Hematopoietic multipotent progenitor cell treated with erythropoietin and hydrocortisone succinate and interleukin-3 and kit ligand, for 17 days (in vitro differentiated cells): Measurements from ENCODE around the gene STARD13.

Experiments
- DNase-seq: peaks from one replicate; pipeline ENCODE4 v3.0.0-alpha.2; 2015; ENCODE audit warnings: low spot score

Gene STARD13

DNA sequence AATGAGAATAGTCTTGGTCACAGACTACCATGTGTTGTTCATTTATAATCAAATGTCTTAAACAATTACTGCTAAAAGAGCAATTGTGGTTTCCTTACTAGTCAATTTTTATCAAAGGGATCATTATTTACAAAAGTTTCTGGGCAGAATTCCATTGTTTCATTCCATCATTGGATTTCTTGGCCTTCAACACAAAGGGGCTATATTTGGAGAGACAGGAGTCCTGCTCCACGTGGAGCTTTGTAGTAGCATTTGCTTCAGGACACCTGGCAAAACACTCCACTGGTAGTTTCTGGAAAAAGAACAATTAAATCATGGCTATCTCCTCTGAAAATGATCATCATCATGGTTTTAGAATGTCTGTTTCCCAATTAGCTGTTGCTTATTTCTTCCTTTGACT, 22.3 kb upstream of the STARD13 start:
- DNase-seq = no peak

DNA sequence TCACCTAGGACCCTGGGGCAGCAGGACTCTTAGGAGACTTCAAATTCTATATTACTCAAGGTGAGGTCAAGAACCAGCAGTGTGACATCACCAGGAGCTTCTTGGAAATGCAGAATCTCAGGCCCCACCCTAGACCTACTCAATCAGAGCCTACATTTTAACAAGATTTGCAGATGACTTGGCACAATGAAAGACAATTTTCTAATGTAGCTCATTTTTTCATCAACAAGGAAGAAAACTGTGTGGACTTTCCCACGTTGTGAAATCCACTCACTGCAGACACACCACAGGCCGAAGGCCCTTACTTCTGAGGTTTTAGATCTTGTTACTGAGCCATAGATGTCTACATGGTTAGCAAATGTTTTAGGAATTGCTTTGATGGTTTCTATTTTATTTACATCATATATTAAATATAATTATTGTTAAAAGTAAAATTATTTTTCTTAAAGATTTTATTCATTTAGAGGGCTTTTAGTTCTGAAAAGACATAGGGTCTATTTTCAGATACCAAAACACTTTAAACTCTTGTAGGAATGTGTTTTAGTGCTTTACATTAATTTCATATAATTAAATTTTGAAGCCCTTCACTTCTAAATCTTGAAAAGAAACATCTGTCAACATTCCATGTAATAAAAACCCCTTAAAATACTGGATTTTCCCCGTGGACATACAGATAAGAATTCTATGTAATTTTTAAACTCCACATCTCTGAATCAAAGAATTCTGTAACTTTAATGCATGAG, 18.5 kb upstream of the STARD13 start:
- DNase-seq = no peak

DNA sequence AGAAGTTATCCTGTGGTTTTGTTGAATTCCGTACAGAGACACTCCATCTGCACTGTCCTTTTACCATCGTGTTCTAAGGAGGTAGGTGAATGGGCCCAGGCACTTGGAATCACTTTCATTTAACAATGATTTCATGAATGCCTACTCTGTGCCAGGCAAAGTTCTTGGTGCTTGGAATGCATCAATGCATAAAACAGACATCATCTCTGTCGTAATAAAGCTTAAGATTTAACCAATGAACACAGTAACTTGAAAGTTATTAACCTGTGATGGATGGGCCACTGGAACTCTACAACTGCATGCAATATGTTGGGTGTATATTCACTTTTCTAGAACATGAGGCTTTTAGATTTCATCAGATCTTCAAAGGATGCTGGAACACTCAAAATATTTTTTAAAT, 14.1 kb upstream of the STARD13 start:
- no peak for DNase-seq

DNA sequence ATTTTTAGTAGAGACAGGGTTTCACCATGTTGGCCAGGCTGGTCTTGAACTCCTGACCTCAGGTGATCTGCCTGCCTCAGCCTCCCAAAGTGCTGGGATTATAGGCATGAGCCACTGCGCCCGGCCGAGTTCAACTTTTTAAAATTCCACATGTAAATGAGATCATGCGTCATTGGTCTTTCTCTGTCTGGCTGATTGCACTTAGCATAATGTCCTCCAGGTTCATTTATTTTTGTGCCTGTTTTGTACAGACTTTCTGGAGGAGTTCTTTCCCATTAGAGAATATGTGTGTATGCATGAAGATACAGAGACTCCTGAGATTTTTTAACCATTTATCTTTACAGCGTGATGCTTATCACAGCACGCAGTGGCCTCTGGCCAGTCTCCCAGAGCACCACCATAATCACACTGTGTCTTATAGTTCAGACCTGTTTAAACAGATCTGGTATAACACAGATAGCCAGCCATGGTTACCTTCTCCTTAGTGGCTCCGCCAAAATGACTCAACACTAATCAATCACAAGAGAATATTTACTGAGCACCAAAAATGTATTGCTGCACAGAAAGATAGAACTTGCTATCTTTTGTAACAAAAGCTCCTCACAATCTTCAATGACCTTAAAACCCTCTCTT, 11.4 kb upstream of the STARD13 start:
- DNase-seq = no peak

DNA sequence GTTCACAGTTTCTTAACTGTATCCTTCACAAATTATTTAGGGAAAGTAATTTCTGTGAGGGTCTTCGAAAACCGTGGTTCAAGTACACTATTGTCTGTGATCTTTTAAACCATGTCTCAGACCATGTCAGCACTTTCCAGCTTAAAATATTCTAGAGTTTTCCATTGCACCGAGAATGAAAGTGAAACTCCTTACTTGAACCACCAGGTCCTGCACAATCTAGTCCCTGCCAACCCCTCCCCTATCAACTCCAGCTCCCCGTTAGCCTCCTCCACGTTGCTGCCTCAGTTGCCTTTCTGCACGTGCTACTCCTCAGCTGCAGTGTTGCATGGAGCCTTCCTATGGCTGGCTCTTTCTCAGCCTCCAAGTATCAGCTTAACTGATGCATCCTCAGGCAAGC, 7.2 kb upstream of the STARD13 start:
- DNase-seq = no peak

DNA sequence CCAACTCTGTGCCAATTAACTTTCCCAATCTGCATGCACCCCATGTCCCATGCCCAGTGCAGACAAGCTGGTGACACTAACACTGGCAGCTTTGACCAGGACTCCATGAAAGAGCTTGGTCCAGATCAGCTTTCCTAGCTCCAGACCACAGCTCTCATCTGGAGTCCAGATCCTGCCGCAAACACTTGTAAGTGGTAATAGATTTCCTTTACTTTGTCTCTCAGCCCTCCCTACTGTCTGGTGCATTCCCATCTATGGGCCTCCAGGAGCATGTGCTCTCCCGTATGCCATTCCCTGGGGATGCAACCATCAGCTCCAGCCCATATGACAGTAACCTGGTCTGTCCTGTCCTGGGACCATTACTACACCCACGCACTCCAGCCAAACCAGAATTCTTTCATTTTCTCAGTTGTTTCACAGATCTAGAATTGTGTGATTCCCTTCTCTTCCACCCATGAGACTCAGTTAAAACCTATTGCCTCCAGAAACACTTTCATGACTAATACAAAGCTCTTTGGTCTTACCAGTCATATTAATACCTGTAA, 4.9 kb upstream of the STARD13 start:
- no peak for DNase-seq

DNA sequence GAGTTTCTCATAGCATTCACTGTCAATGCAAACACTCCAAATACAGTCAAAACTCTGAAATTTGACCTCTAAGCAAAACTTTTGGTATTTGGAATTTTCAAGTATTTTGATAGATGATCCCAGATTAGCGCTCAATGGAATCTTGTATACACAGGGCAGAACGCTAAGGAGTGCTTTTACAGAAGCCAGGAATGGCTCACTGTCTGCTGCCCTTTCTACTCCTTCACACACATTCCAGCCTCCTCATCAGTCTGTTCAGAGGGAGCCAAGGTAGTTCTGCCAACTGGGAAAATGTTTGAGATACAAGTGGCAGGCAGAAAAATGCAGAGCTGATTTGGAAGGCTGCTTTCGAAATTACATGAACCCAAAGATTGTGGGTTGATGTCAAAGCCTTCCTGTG, 4.4 kb upstream of the STARD13 start:
- DNase-seq = no peak

DNA sequence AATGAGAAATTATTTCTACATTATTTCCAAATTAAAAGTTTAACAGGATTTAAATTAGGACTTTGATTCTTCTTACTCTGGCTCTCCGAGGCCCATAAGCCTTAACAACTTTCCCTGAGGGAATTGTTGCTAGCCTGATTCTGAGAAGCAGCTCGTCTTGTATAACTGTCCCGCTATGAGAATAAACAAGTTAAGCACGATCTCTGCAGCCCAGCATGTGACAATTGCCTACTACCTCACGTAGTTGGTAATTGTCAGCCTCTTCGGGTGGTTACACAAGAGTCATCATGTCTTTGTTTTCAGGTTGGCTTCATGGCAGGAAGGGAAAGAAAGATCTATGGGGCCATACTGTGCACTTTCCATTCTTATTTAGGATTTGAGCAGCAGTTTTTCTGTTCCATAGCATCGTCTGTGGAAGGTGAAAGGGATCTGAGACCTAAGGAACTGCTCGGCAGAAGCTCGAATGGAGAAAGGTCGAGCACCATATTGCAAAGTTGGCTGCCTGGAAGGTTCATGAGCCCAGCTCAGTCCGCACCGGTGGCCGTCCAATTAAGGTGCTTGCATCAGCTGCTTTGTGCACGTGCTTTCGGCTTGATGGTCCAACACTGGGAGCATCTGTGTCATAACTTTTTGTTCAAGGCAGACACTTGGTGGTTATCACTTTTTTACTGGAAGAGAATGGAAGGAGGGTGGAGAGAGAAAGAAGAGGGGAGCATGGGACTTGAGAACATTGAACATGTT, 1.8 kb upstream of the STARD13 start:
- DNase-seq = no peak

DNA sequence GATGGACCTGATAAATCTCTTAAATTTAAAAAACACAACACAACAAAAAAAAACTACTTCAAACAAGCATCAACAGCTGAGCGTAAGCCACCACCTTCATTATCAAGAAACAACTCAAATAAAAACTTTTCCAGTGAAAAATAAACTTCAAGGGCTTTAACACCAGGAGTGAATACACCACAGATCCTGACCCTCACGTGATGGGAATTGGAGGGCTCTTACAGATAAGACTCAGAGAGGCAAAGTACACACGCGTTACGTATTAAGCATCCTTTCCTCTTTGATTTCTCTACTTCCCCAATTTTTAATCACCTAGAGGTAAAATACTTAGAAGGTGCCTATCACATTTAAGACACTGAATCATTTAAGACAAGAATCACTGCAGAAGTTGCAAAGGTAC, 573 bp upstream of the STARD13 start:
- no peak for DNase-seq

DNA sequence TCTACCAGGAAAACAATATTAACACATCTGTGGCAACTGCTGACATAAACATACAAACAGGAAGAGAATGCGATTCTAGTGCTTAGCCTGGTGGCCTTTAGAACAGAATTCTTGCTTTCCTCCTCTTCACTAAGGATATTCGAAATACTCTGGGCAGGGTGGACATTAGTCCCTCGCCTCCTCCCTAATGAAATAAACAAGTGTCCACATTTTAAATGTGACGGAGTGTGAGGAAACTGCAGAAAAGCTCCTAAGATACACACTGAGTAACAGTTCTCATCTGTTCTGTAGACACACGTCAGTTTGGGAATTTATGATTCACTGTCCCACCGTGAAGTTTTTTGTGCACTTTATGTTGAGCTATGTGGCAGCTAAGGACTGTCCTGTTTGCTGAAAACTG, 639 bp downstream of the STARD13 start:
- DNase-seq = no peak

DNA sequence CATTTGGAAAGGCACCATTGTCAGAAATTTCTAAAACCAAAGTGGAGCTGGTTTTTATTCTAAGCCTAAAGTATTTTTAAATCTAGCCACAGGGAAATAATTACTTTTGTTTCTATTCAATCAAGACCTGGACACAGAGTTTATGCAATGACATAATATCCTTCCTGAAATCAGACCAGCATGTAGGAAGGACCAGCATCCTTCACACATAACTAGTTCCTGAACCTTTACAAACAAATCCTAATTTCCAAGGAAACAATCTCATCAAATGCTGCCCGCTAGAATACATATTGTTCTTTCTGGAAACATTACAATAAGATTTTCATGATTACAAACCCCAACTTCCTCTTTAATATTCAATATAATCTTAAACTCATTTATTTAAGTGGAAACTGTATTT, 1.5 kb downstream of the STARD13 start:
- no peak for DNase-seq

DNA sequence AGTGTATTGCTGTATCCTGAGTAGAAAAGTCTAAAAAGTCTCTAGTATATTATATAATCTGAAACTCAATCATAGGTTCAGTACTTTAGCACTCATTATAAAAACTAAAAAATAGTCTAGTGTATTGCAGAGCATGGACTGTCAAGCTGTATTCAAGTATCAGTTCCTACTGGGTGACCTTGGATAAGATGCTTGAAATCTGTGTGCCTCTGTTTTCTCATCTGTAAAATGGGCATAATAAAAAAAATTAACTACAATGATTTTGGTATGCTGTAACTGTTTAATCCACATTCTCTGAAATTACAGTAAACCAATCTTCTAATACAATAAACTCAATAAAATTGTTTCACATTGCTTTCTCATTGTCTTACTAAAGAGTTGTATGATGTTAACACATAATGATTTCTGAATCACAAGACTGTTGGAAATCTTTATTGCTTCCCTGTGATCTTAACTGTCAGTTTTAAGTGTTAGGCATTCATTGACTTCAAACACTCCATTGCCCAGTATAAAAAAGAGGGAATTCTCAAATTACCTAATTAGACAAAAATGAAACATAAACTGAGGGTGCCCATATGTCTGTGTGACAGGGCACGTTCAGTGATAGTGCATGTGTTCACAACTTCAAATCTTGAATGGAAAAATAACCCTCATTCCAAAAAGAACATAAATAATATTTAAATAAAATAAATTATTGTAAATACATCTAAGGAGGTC, 2.2 kb downstream of the STARD13 start:
- DNase-seq = no peak

DNA sequence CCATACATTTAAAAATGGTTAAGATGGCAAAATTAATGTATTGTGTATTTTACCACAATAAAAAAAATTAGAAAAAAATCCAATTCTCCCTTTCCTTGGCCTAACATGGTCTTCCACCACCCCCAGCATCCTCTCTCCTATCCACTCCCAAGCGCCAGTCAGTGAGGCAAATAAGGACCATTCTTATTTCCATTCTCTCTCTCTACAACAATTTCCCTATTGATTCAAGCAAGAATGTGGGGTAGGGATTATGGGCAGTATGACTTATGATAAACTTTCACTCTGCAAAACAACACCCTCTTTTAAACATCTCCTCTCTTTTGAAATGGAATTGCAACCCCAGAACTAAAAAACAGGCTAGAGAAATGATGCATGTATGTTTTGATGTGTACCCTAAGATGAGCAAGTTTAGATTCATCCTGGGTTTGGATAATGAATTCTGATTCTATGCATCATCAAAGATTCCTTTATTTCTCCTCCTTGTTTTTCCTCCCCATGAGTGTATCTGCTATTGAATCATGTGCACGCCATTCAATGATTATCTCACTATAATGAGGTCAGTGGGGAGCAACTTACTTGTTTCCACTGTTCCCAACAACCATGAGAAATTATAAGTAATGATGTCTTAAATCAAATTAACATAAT, 3.5 kb downstream of the STARD13 start:
- DNase-seq = no peak

DNA sequence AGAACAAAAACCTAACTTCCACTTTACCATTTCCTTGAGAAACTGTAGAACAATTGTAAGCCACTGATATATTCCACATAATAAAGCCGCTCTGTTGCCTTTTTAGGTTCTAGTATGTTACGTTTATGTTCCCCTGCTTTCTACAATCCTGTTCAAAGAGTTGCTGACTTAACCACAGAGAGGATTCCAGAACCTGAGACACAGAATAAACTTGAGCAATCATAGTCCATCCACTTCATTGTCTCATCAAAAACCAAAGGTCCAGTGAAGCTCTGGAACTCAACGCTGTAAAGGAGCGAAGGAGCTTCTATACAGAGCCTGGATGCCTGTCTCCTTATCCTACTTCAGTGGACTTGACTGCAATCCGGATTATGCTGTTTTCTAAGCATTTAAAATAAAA, 4.6 kb downstream of the STARD13 start:
- no peak for DNase-seq

DNA sequence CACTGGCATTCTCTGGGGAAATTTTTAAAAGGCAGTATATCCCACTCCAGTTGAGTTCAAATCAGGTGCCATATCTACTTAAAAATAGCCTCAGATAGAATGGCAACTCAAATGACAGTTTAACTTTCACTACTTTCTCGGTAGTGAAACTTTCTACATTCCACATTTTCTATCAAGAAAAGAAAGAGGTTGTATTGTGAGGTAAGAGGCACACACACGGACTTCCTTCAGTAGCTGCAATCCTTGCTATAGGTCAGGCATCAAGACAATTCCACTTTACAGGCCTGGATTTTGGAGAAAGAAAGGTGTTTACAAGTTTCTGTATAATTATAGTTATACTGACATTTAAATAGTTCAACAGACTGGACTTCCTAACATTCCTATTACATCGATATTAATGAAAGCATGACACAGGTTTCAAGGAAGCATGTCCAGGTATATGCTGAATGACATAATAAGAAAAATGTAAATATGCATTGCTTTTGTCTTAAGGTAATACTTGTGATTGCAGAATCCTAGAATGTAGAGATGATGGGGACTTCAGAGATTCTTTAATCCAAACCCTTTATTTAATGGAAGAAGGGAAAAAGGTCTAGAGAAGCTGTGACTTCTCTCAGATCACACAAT, 5.2 kb downstream of the STARD13 start:
- no peak for DNase-seq

DNA sequence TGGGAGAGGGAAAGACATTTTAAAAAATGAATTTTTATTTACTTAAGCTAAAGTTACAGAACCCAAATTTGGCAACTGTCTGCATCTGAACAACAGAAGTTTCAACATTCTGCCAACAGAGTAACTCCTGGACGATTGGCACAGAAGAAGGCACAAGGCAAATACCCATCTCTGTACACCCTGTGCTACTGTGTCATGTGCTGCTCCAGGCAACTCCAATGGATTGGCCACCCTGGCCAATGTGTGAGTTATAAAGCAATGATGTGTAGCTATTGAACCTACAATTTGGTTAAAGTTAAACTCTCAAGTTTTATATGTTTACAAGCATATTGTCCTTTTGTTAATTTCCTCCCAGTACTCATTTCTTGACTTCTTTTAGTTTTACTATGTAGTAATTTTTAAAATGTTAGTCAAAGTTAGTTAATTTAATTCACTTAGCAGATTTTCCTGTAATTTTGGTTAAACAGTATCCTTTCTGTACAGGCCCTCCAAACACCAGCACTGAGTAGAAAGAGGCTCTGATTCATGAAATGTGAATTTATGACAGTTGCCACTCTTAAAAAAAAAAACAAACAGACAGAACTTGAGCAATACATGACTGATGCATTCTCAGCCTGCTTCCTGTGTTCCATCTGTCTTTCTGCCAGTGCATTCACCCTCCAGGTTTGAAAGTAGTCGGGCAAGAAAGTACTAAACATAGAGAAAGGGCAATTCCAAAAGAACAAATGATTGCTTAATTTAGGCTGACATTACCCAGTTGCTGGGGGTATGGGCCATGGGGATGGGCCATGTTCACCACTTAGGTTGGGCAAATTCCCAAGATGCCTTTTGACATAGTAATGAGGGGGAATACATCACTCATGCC, 5.9 kb downstream of the STARD13 start:
- no peak for DNase-seq

DNA sequence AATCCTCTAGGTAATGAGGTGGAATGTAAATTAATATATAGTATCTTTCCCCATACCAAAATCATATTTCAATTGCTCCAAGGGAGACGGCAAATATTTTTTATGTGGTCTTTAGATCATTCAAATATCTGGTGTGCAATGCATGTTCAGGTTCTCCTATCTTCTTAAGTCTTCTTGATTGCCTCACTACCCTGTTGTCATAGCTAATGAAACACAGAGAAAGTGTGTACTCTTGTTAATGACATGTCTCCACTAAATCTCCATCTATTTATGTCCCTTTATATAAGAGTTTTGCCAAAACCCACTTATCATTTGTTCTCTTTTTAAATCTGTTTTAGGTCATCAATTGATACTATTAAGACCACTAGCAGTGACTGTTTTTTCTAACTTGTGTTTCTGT, 6.6 kb downstream of the STARD13 start:
- no peak for DNase-seq

DNA sequence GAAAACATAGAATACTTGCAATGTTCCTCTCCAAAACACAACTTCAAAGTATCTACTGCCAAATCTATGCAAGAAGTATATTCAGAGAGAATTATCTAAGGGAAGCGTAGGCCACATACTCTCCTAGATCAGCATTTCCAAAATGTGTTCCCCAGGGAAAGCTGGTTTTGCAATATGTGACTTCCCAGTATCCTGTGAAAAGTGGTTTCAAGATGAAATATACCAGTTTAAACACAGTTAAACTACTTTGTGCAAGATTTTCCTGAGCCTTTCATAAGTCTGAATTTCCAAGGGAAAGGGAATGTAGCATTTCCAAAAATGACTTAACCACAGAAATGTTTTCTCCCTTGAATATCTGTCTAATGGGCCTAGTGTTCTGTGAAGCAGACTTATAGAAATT, 7.6 kb downstream of the STARD13 start:
- no peak for DNase-seq

DNA sequence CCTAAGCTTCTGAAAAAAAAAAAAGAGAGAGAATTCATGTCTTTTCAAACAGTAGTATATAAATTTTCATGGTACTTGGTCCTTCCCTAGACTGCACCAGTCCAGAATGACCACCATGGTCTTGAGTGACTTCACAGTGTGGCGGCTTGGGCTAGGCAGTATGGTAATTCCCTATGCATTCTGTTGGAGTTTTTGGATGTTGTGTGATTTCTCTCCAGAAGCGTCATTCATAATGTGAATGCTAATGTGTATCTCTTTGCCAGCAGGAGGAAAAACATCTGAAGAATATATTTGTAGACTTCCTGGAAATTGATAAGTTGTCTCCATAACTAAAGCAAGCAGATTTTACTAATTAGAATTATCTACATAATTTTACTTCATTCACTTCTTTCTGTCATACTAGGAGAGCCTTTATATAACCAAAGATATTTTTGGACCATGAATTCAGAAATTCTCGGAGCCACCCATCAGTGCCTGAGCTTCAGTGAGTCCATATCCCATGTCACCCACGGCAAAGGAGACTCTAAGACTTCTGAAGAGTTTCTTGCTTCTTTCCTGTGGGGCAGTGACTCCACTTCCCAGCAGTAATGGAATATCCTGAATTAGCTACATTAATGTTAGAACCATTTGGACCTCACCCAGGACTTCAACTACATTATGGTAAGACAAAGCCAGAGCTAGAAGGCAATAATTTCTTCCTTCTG, 8.4 kb downstream of the STARD13 start:
- no peak for DNase-seq

DNA sequence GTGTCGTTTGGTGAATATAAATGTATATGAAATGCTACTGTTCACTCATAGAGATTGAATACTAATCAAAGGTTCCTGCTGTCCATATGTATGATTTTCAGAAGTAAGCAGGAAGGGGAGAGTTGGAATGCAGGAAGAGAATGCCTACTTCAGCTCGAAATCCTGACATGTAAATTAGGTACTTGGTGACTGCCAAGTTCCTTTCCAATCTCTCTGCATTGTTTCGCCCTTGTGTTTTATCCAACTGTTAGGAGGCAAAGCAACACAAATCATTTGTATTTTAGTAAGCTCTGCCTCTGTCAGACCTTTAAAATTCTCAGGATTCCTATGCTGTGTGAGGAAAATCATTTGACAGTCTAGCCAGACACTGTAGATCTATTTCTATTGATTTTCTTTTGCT, 9.0 kb downstream of the STARD13 start:
- no peak for DNase-seq
